DMS153 treated with DMSO at 0.1 percent for 48 hours (cell line): Measurements from ENCODE around the gene TEC.

Source experiments
- DNase-seq: peaks from one replicate; lab custom pipeline; 2025; ENCODE audit not compliant: unreplicated experiment; lab: John Stamatoyannopoulos, UW

Gene TEC

DNA sequence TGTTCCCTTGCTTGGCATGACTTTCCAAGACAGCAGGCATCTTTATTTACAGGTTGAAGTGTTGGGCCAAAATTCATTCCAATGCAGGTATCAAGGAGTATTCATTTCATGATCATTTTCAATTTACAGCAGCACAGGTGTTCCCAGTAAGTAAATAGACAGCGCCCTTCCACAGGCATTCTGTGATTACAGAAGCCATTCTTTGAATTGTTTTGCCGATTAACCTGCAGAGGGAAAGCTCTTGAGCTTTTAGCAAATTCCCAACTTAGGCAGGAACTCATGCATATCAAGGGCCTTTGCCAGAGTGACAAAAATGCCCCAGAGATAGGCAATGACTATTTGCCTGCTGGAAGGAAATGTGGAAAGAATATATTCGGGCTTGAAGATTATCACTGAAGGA lies 142.4 kb downstream of the TEC start:
- DNase-seq = no peak

DNA sequence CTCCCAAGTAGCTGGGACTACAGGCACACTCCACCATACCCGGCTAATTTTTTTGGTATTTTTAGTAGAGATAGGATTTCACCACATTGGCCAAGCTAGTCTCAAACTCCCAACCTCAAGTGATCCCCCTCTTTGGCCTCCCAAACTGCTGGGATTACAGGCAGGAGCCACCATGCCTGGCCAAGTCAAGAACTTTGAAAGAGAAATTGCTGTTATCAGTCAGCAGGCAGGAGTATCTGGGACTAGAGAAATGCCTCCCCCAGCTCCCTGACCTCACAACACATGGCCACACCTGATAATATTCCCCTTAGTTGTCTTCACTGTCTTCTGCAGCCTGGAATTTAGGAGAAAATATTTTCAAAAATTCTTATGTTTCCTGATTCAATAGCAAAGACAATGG lies 143.0 kb downstream of the TEC start:
- no peak for DNase-seq

- no peak for DNase-seq
These were observed 144.8 kb downstream of the TEC start for GRCh38 chr4:48124870-48125269.

DNA sequence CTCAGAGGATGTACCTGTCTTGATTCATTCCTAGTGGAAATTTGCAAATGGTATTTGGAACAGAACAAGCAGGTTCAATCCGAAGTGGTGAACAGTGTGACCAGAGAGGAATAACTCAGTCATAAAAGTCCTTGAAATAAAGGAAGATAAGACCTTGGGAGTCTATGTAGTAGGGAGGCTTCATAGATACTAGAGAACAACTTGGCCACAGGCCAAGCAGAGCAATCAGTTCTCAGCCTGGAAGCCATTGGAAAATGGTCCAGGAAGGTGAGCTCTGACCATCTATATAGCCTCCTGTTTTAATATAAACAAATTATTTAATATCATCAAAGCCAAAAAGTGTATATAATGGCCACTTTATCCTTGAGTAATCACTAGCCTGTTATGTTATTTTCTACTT lies 146.9 kb downstream of the TEC start:
- no peak for DNase-seq

- DNase-seq = no peak
These were observed 148.5 kb downstream of the TEC start for GRCh38 chr4:48121180-48121579.

- no peak for DNase-seq
These were observed 149.5 kb downstream of the TEC start for GRCh38 chr4:48120132-48120531.

DNA sequence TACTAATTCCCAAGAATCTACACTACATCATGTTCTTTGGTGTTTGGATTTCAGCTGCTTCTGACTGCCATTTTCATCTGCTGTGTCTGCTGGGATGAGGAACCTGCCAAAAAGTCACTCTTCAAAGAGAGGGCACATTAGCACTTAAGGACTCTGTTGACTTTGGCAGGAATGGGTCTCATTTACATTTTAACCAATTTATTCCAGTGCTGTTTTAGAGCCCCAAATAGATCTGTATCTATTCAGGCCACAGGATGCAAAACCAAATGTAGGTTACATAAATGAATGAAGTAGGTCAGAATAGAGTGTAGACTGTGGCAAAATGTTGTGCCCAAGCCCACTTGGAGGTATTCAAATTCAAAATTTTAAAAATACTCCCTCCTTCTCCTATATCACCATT lies 150.0 kb downstream of the TEC start:
- DNase-seq = no peak

DNA sequence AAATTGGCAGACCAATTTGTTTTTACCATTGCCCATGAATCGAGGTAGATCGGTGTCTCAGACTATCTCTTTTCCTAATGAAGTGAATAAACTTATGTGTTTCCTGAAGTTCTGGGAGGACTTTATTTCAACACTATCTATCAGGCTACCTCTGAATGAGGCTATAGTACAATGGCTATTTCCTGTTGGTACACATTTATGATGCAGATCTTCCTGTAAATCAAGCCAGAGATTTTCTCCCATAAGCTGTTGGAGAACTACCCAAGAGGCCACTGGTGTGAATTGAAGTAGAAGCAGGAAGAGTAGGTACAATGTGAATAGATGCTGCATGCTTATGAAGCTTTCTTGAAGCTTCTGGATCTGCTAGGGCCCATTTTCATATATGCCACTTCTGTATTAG lies 151.6 kb downstream of the TEC start:
- no peak for DNase-seq

- no peak for DNase-seq
These were observed 153.1 kb downstream of the TEC start for GRCh38 chr4:48116582-48116981.

DNA sequence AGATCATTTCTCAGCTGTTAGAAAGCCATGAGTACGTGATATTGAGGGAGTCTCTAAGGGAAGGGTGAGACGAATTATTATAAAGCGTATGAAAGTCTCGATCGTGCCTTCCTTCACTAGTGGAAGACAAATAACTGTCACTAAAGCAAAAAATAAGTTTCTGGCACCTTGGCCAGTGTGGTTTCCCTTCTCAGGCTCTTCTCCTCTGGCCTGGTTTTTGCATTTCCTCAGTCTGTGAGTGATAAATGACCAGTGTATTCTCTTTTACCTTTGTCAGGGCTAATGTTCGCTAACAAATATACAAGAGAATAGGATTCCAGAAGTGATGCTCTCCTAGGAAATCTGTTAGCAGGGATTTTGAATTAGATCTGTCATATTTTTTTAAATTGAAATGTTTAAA lies 155.2 kb downstream of the TEC start:
- DNase-seq = no peak

- no peak for DNase-seq
These were observed 157.5 kb downstream of the TEC start for GRCh38 chr4:48112017-48112667.

- DNase-seq = no peak
These were observed 159.1 kb downstream of the TEC start for GRCh38 chr4:48110452-48110978.

DNA sequence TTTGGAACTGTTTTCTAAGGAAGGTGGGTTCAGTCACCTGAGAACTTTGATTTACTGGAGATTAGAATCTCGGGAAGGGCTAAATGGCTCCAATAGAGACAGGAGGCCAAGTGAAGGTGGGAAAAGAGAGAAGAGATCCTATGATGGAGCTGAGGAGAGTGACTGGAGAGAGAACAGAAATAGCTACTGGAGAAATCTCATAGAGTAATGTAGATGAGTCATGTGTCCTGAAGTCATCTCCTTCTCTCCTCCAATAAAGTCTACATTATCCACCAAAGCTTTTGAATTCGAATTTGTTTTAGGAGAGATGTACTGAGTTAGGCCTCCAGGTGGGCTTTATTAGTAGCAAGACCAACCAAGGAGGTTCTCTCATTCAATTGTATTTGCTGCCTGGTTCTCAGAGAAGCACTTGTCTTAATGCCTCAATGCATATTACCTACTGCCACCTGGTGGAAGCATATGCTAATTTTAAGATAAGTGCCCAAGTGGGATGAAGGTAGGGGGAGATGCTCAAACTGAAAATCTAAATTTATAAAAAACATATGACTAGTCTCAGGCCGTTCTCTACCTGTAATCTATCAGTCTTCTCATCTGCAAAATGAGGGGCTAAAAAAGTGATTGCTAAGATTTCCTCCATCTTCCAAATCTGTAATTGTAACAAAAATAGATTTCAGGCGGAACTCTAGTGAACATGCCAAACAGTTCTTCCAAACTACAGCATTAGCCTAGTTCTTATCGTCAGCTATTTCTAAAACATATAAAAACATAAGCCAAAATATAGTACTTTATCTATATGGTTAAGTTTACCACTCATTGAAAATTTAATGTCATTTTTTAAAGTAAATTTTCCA lies 160.0 kb downstream of the TEC start:
- DNase-seq = no peak

DNA sequence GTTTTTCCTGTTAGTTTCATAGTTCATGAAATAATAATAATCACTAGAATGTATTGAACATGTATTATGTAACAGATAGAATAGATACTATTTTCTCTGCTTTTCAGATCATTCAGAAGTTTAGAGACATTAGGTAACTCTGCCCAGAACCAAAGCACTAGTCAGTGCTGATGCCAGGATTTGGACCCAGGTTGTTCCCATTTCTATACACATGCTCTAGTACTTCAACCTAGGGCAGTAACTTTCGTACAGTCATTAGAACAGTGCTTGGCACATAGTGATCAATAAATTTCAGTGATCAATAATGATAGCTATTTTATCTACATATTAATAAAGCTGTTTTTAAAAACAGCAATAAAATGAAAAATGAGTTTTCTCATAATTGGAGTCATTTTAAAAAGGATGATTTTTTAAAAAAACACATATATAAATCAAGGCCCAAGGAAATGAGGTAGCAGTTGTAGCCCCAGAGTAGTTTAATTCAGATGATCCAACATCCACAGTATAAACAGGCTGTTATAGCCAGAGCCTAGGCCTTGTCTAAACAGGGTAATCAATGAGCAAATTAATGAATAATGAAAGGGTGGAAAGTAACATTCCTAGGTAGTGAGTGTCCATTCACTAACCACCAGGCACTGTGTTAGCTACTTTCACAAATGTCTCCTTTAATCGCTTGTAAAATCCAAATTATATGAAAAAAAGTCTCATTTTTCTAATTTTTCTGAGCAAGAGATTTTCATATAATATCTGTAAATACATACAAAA lies 161.1 kb downstream of the TEC start:
- no peak for DNase-seq

GRCh38 chr4:48105230-48105629 lies 164.4 kb downstream of the TEC start:
- DNase-seq = no peak

- no peak for DNase-seq
These were observed 166.0 kb downstream of the TEC start for GRCh38 chr4:48103483-48104139.

- DNase-seq = no peak
These were observed 167.3 kb downstream of the TEC start for GRCh38 chr4:48102303-48102702.

GRCh38 chr4:48100256-48100655 lies 169.4 kb downstream of the TEC start:
- DNase-seq = no peak

- DNase-seq = no peak
These were observed 174.2 kb downstream of the TEC start for GRCh38 chr4:48095441-48095840.

DNA sequence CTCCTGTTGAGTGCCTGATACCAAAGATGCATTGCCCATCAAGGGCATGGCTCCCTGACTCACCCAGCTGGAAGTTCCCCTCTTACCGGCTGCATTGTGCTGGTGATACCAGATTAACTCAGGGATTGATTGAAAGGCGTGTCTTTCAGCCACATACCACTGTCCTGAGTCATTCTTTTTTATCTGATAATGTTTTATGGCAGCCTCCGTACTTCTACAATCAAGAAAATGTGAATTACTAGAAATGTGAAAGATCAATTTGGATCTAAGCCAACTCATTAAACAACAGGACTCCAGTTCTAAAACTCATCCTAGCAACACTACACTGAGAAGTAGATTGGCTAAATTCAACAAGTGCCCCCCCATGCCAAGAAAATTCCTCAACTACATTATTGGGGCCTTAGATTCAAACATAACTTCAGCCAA lies 175.6 kb downstream of the TEC start:
- no peak for DNase-seq

DNA sequence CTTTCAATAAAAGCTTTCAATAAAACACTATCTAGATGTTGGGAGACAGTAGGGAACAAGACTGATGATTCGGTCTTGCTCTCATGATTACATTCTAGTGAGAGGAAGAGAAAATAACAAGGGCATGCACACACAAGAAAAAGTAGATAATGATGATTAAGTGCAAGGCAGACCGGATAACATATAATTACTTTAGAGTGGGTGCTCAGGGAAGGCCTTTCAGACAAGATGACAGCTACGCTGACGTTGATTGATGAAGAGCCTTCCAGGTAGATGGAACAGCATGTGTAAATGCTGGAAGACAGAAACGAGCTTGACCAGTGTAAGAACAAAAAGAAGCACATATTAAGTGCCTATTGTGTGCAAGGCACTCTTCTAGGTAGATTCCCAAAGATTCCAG lies 179.0 kb downstream of the TEC start:
- no peak for DNase-seq
